ENCODE results near the gene FBF1.
A peak's percentile ranks its signal among the peaks of the same experiment; 100 is the strongest.

FBF1 gene

GRCh38 chr17:75914643-75915267 lies 26.1 kb downstream of the FBF1 start:
- no peak for DNase-seq

GRCh38 chr17:75913537-75914210 lies 27.2 kb downstream of the FBF1 start:
- DNase-seq: no peak

- peak; percentile 13 for DNase-seq
These were observed 30.1 kb downstream of the FBF1 start for GRCh38 chr17:75910699-75911098.

- DNase-seq: peak; percentile 66
These were observed 31.0 kb downstream of the FBF1 start for GRCh38 chr17:75909812-75910274.

- peak; percentile 81 for DNase-seq
These were observed 31.6 kb downstream of the FBF1 start for GRCh38 chr17:75909051-75909811.

- DNase-seq: peak; percentile 96
These were observed 32.6 kb downstream of the FBF1 start for GRCh38 chr17:75908201-75908600.

- no peak for DNase-seq
These were observed 34.5 kb downstream of the FBF1 start for GRCh38 chr17:75906143-75906884.

GRCh38 chr17:75904749-75905521 lies 35.9 kb downstream of the FBF1 start, which contains the start of gene MRPL38:
Gene MRPL38 (minus strand): TSS chr17:75904884. CDS start chr17:75904875, 9 bp downstream.
- peak; percentile 80 for DNase-seq

GRCh38 chr17:75902406-75902805 lies 38.4 kb downstream of the FBF1 start:
- no peak for DNase-seq

GRCh38 chr17:75901727-75902126 lies 39.1 kb downstream of the FBF1 start:
- DNase-seq: no peak

- DNase-seq: no peak
These were observed 39.9 kb downstream of the FBF1 start for GRCh38 chr17:75900691-75901533.

GRCh38 chr17:75899767-75900468 lies 40.9 kb downstream of the FBF1 start:
- DNase-seq: no peak

GRCh38 chr17:75899353-75899752 lies 41.5 kb downstream of the FBF1 start:
- DNase-seq: no peak

- DNase-seq: no peak
These were observed 42.1 kb downstream of the FBF1 start for GRCh38 chr17:75898791-75899190.

GRCh38 chr17:75898065-75898464 lies 42.8 kb downstream of the FBF1 start:
- no peak for DNase-seq

- no peak for DNase-seq
These were observed 43.5 kb downstream of the FBF1 start for GRCh38 chr17:75897160-75898019.

GRCh38 chr17:75896415-75897159 lies 44.3 kb downstream of the FBF1 start, which contains the start of gene TRIM65:
Gene TRIM65 (minus strand): TSS chr17:75896951. CDS start chr17:75896937, 14 bp downstream.
- no peak for DNase-seq

- DNase-seq: no peak
These were observed 45.3 kb downstream of the FBF1 start for GRCh38 chr17:75895370-75896155.

Measured in NCI-H2029 treated with DMSO at 0.1 percent for 48 hours (cell line).